IMR-90 (cell line): Measurements from ENCODE around the gene HYPK.

Source experiments
- CTCF ChIP-seq: conservative IDR thresholded peaks from 2 replicates; pipeline ENCODE4 v1.5.1; 2012; ENCODE audit warnings: mild to moderate bottlenecking, low read depth, low read length, improper control_type of control experiment
- SMC3 ChIP-seq: fragments of 150-350 bp; IDR thresholded peaks from 2 replicates; pipeline ENCODE4 v1.6.1; 2016; ENCODE audit warnings: low read depth, mild to moderate bottlenecking, antibody characterized with exemption, low read length, moderate library complexity

GRCh38 chr15:43821505-43821904 lies 21.1 kb downstream of the HYPK start:
- TF ChIP-seq CTCF (no peak), SMC3 (no peak)
